A549 (cell line): ENCODE data around the gene NR4A1. TPM values are rescaled to one million over a fixed set of nuclear protein-coding genes. Genes with fewer than 3 reads are reported as not detected.

Source experiments
- ATAC-seq, 2 experiments: fragments of 200-7000 bp in 1 of 2; fragments of >200 bp in 1 of 2; cut with Nextera tagmentation in 1 of 2; cut with Tn5 transposase in 1 of 2; 3 replicates each; pipeline versions ENCODE4 v1.8.0 to v1.9.1; 2018 to 2020; ENCODE audit warnings: mild to moderate bottlenecking in 1 of 2, moderate library complexity in 1 of 2
- CTCF ChIA-PET: fragments of 300-600 bp; sonication (Branson Sonifier 250); formaldehyde crosslinking; extraction: SDS; loops from one replicate; lab custom pipeline; 2021; ENCODE audit warnings: antibody characterized with exemption, inconsistent platforms; lab: Yijun Ruan, JAX
- POLR2A ChIA-PET: fragments of 350-600 bp; formaldehyde crosslinking; extraction: SDS; loops from one replicate; lab custom pipeline; 2021; ENCODE audit warnings: antibody characterized with exemption, inconsistent platforms; lab: Yijun Ruan, JAX
- DNase-seq, 2 experiments: peaks; one replicate each; pipeline versions ENCODE4 v3.0.0 to v3.0.0-alpha.2; 2011 to 2016; ENCODE audit warnings: low read depth in 1 of 2, low spot score in 1 of 2
- FAIRE-seq: peaks from 2 replicates; lab custom pipeline; 2011; peaks lifted over from hg19 to GRCh38; lab: Jason Lieb, UNC
- H3K27ac ChIP-seq, 2 experiments: fragments of >200 bp; sonication (Bioruptor Twin); formaldehyde crosslinking; 3 replicates each; pipeline ENCODE4 v1.5.1; 2016 to 2017
- H3K4me1 ChIP-seq: fragments of >200 bp; sonication (Bioruptor Twin); formaldehyde crosslinking; 3 replicates; pipeline ENCODE4 v1.6.1; 2016
- H3K4me2 ChIP-seq: fragments of >200 bp; sonication (Bioruptor Twin); formaldehyde crosslinking; 3 replicates; pipeline ENCODE4 v1.6.1; 2016
- H3K4me3 ChIP-seq: fragments of >200 bp; sonication (Bioruptor Twin); formaldehyde crosslinking; 3 replicates; pipeline ENCODE4 v1.5.1; 2016
- H3K9me3 ChIP-seq: fragments of >200 bp; sonication (Bioruptor Twin); formaldehyde crosslinking; 3 replicates; pipeline ENCODE4 v1.6.1; 2016
- BCL3 ChIP-seq: fragments of >200 bp; sonication (Bioruptor Twin); formaldehyde crosslinking; IDR thresholded peaks from 3 replicates; pipeline ENCODE4 v1.6.1; 2016
- CBX8 ChIP-seq: fragments of 200-600 bp; sonication (generic); IDR thresholded peaks from 2 replicates; pipeline ENCODE4 v1.6.1; 2016
- EHF ChIP-seq: fragments of 250-450 bp; sonication (Bioruptor Pico); IDR thresholded peaks from 2 replicates; pipeline ENCODE4 v1.5.0; 2020; ENCODE audit warnings: mild to moderate bottlenecking
- EP300 ChIP-seq, 2 experiments: fragments of >200 bp; sonication (Bioruptor Twin); formaldehyde crosslinking; IDR thresholded peaks; 2 replicates in 1 of 2; 3 replicates in 1 of 2; pipeline ENCODE4 v1.6.1; 2016 to 2017
- HDAC2 ChIP-seq: fragments of 200-600 bp; sonication (generic); IDR thresholded peaks from 2 replicates; pipeline ENCODE4 v1.6.1; 2016
- HOXA7 ChIP-seq: fragments of 250-450 bp; sonication (Bioruptor Pico); IDR thresholded peaks from 2 replicates; pipeline ENCODE4 v1.5.0; 2020; ENCODE audit warnings: mild to moderate bottlenecking, moderate library complexity
- HOXB13 ChIP-seq: fragments of 250-450 bp; sonication (Bioruptor Pico); IDR thresholded peaks from 2 replicates; pipeline ENCODE4 v1.5.0; 2020; ENCODE audit warnings: low read depth, mild to moderate bottlenecking, moderate library complexity
- MAFK ChIP-seq: fragments of 450-650 bp; IDR thresholded peaks from 2 replicates; pipeline ENCODE4 v1.6.1; 2014; ENCODE audit not compliant: partially characterized antibody
- NPAS2 ChIP-seq: fragments of 250-450 bp; sonication (Bioruptor Pico); IDR thresholded peaks from 2 replicates; pipeline ENCODE4 v1.8.0; 2022; ENCODE audit warnings: mild to moderate bottlenecking, moderate library complexity, borderline replicate concordance
- PHF8 ChIP-seq: fragments of 200-600 bp; sonication (generic); IDR thresholded peaks from 2 replicates; pipeline ENCODE4 v1.6.1; 2016; ENCODE audit warnings: low read depth, mild to moderate bottlenecking, antibody characterized with exemption, moderate library complexity, borderline replicate concordance
- POLR2AphosphoS2 ChIP-seq: conservative IDR thresholded peaks from 2 replicates; pipeline ENCODE4 v1.6.1; 2012; ENCODE audit warnings: low read length, improper control_type of control experiment, inconsistent platforms
- RARB ChIP-seq: fragments of 250-450 bp; sonication (Bioruptor Pico); IDR thresholded peaks from 2 replicates; pipeline ENCODE4 v1.8.0; 2021; ENCODE audit warnings: mild to moderate bottlenecking, moderate library complexity
- REST ChIP-seq: fragments of 200-600 bp; sonication (generic); IDR thresholded peaks from 2 replicates; pipeline ENCODE4 v1.6.1; 2016; ENCODE audit warnings: antibody characterized with exemption, mild to moderate bottlenecking, moderate library complexity
- SMC3 ChIP-seq: fragments of >200 bp; sonication (Bioruptor Twin); formaldehyde crosslinking; IDR thresholded peaks from 3 replicates; pipeline ENCODE4 v1.6.1; 2018; ENCODE audit warnings: inconsistent platforms
- TFCP2L1 ChIP-seq: fragments of 250-450 bp; sonication (Bioruptor Pico); IDR thresholded peaks from 2 replicates; pipeline ENCODE4 v1.5.0; 2021; ENCODE audit warnings: mild to moderate bottlenecking
- TP53 ChIP-seq: fragments of 250-450 bp; sonication (Bioruptor Pico); IDR thresholded peaks from 2 replicates; pipeline ENCODE4 v1.5.0; 2021; ENCODE audit warnings: mild to moderate bottlenecking, moderate library complexity
- ZFP36 ChIP-seq: fragments of 450-650 bp; IDR thresholded peaks from 2 replicates; pipeline ENCODE4 v1.6.1; 2014; ENCODE audit warnings: borderline replicate concordance; ENCODE audit not compliant: partially characterized antibody
- ZSCAN20 ChIP-seq: fragments of 250-450 bp; sonication (Bioruptor Pico); IDR thresholded peaks from 2 replicates; pipeline ENCODE4 v1.8.0; 2022; ENCODE audit warnings: mild to moderate bottlenecking, moderate library complexity
- WGBS: methylation state at CpG from one replicate; pipeline ENCODE4 v1.1.6; 2017; ENCODE audit errors: missing lambda C conversion rate; 5-methylcytosine and 5-hydroxymethylcytosine counted together
- polyA plus RNA-seq, 4 experiments: library from polyadenylated mRNA; depleted of rRNA in 3 of 4; stranded (reverse); fragments of >200 nt; fragmentation: RNase III in 1 of 4; extraction: RNeasy Plus Mini Kit Qiagen cat#74134 plus additional on column Dnase treatment in 1 of 4; gene quantifications; 2 replicates in 3 of 4; 3 replicates in 1 of 4; pipeline ENCODE4 v1.2.3, GENCODE V29; 2011 to 2017
- TF ChIP-seq, protein P1 (sequence below): IDR thresholded peaks from 2 replicates; pipeline ENCODE4 v1.6.1; 2012; ENCODE audit warnings: low read depth, borderline replicate concordance

The NR4A1 gene
- polyA plus RNA-seq, 2 of the 4 experiments (the other 2 are of a cell fraction), result 39.6 to 89.6 TPM

- H3K4me2 ChIP-seq, result no peak overlapping the region; the same call in 2 of the 3 replicates
- H3K4me3 ChIP-seq, result no peak overlapping the region
- ChIA-PET CTCF (interaction anchor here (0.9 to 41.8 kb wide), 3 partner anchors 21 to 71 kb away, joined by 3 to 1730 read pairs (median 426); partner anchors contain the start of genes ATG101, NR4A1 and SMIM41), POLR2A (no interaction called here)
- ATAC-seq (no peak), FAIRE-seq (no peak)
- peaks cover 21% of the 10 kb centered on the region for H3K4me1 ChIP-seq
- H3K27ac ChIP-seq, result peak overlapping the region in 1 of 2 experiments; percentile 68; a peak in 3 of 6 replicates
- TF ChIP-seq HOXB13 (CRISPR knock-in tag) (peak; percentile 34; the same call in 1 of the 2 replicates), EP300 (IDR thresholded peaks at IDR 0.05) (no peak)
- TF ChIP-seq, all 56 proteins: peak for 1
- WGBS, result 54% methylated on average over 3 of the region's 4 CpGs
- peak in 1 of 2 experiments; percentile 60 for DNase-seq
- H3K9me3 ChIP-seq, result no peaks in the 10 kb centered on the region
These were observed 5.4 kb upstream of the NR4A1 start for GRCh38 chr12:52045794-52046199.

DNA sequence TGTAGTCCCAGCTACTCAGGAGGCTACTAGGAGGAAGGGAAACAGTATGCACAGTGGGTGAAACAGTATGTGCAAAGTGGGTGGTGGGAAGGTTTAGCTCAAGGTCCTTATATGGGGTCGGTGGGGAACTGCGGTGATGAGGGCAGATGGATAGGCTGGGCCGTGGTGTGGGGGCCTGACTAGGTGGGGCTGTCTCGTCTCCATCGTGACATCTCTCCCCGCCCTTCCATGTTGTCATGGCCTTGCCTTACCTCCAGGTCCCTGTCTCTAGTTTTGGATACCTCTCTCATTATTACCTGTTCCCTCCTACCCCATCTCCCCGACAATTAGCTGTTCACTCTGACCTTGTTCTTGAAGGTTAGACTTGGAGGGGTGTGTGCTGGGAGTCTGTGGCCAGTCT lies 4.4 kb upstream of the NR4A1 start:
- 82% methylated on average over 7 of the region's 7 CpGs for WGBS
- Histone ChIP-seq H3K4me3 (no peak overlapping the region), H3K27ac (no peak overlapping the region), H3K4me2 (no peak overlapping the region), H3K4me1 (peaks cover 21% of the 10 kb centered on the region), H3K9me3 (no peaks in the 10 kb centered on the region)
- DNase-seq (no peak), ATAC-seq (no peak), FAIRE-seq (no peak)
- CTCF ChIA-PET, result interaction anchor here (1.0 to 41.8 kb wide), 6 partner anchors 8 to 75 kb away, joined by 3 to 1730 read pairs (median 8); partner anchors contain the start of genes ATG101, NR4A1 and SMIM41
- TF ChIP-seq HOXA7 (CRISPR knock-in tag), result peak; percentile 64
- TF ChIP-seq, protein P1, sequence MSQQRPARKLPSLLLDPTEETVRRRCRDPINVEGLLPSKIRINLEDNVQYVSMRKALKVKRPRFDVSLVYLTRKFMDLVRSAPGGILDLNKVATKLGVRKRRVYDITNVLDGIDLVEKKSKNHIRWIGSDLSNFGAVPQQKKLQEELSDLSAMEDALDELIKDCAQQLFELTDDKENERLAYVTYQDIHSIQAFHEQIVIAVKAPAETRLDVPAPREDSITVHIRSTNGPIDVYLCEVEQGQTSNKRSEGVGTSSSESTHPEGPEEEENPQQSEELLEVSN, result no peak
- POLR2A ChIA-PET, result no interaction called here

GRCh38 chr12:52049286-52049685 lies 2.0 kb upstream of the NR4A1 start:
- Histone ChIP-seq H3K27ac (peak overlapping the region in 1 of 2 experiments; percentile 95; a peak in 3 of 6 replicates), H3K4me2 (no peak overlapping the region), H3K4me3 (no peak overlapping the region), H3K4me1 (peaks cover 40% of the 10 kb centered on the region), H3K9me3 (no peaks in the 10 kb centered on the region)
- TF ChIP-seq CBX8, result no peak
- peak; percentile 80; the same call in 1 of the 2 replicates for TF ChIP-seq POLR2AphosphoS2
- TF ChIP-seq EHF, result 0 out of 2 replicates have a peak, but pooled peaks have one; percentile 18
- TF ChIP-seq PHF8, result no peak
- TF ChIP-seq HOXB13 (CRISPR knock-in tag), result no peak
- TF ChIP-seq HDAC2, result no peak
- ATAC-seq (no peak), DNase-seq (no peak), FAIRE-seq (no peak)
- ChIA-PET CTCF (interaction anchor here (2.8 to 41.8 kb wide), 3 partner anchors 10 to 24 kb away, joined by 11 to 1730 read pairs (median 426); partner anchors contain the start of genes ATG101, NR4A1 and SMIM41), POLR2A (no interaction called here)
- WGBS, result 90% methylated on average over 4 of the region's 4 CpGs

DNA sequence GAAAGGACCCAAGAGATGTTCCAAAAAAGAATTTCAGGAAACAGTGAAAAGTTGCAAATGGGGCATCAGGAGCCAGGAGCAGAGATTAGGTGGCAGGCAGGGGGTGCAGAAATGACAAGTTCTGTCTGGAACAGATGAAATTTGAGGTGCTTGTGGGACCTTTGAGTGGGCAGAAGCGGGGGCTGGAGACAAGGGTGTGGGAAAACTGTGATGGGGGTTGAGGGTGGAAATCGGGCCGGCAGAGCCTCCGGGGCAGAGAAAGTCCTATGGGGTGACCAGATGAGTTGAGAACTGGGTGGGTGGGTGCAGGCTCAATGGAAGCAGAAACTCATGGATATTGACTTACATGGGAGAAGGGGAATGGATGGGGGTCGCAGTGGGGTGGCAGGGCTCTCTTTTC lies 1.6 kb upstream of the NR4A1 start:
- ATAC-seq (no peak), DNase-seq (no peak), FAIRE-seq (no peak)
- 95% methylated on average over 5 of the region's 5 CpGs for WGBS
- peak overlapping the region; percentile 90 to 95 for H3K27ac ChIP-seq
- peak overlapping the region; percentile 96 for H3K4me2 ChIP-seq
- CTCF ChIA-PET, result interaction anchor here (42.5 kb wide), 1 partner anchor 21 kb away, joined by 1730 read pairs; no protein-coding TSS in a partner anchor
- H3K4me1 ChIP-seq, result peaks cover 40% of the 10 kb centered on the region
- POLR2A ChIA-PET, result no interaction called here
- no peak overlapping the region for H3K4me3 ChIP-seq
- H3K9me3 ChIP-seq, result no peaks in the 10 kb centered on the region
- TF ChIP-seq MAFK, result no peak
- TF ChIP-seq ZSCAN20 (CRISPR knock-in tag), result 0 out of 2 replicates have a peak, but pooled peaks have one; percentile 59

GRCh38 chr12:52050116-52050757 lies 1.0 kb upstream of the NR4A1 start:
- Histone ChIP-seq H3K4me3 (peak overlapping the region; percentile 75), H3K9me3 (no peaks in the 10 kb centered on the region), H3K4me2 (peak overlapping the region; percentile 96), H3K27ac (peak overlapping the region; percentile 90 to 95), H3K4me1 (peaks cover 43% of the 10 kb centered on the region)
- FAIRE-seq, result no peak
- POLR2A ChIA-PET, result interaction anchor here (0.5 to 2.3 kb wide), 9 partner anchors 10 to 27 kb away, joined by 3 to 37 read pairs (median 14); partner anchors contain the start of gene ATG101
- CTCF ChIA-PET, result interaction anchor here (0.5 to 42.5 kb wide), 7 partner anchors 11 to 145 kb away, joined by 4 to 1730 read pairs (median 11); partner anchors contain the start of gene ATG101
- 58% methylated on average over 11 of the region's 16 CpGs for WGBS
- DNase-seq, result no peak
- peak in 1 of 2 experiments; percentile 20; a peak in 1 of 6 replicates for ATAC-seq
- TF ChIP-seq REST, result 0 out of 2 replicates have a peak, but pooled peaks have one; percentile 26
- TF ChIP-seq HOXB13 (CRISPR knock-in tag), result peak; percentile 84
- 0 out of 2 replicates have a peak, but pooled peaks have one; percentile 52 for TF ChIP-seq TFCP2L1
- TF ChIP-seq NPAS2 (CRISPR knock-in tag), result no peak
- TF ChIP-seq BCL3, result no peak
- peak; percentile 34; the same call in 1 of the 2 replicates for TF ChIP-seq RARB (CRISPR knock-in tag)
- peak; percentile 10 for TF ChIP-seq ZFP36
- no peak for TF ChIP-seq SMC3
- TF ChIP-seq TP53 (CRISPR knock-in tag), result peak; percentile 66; the same call in 1 of the 2 replicates
